ENCODE data around the gene NDC80. TPM values are rescaled to one million over a fixed set of nuclear protein-coding genes. Genes with fewer than 3 reads are reported as not detected.

NDC80 gene
- total and polyA plus RNA-seq, 9 of the 15 experiments (the other 6 are each of a cell fraction or from before 2014, with no cell fraction given), result 65.2 to 97.9 (median 83.3) TPM

GRCh38 chr18:2655178-2655953, 84.0 kb downstream of the NDC80 start, which contains the start of gene SMCHD1 (continued):
- no peak for TF ChIP-seq BACH1 (tag; IDR thresholded peaks at IDR 0.05)
- peak in 1 of 2 experiments; percentile 18; a peak in 1 of 4 replicates for TF ChIP-seq ZMIZ1 (IDR thresholded peaks at IDR 0.05; ENCODE audit: low read depth in 2 of 2, low read length in 2 of 2)
- TF ChIP-seq HNRNPUL1 (IDR thresholded peaks at IDR 0.05; ENCODE audit: low read length), result no peak
- no peak for TF ChIP-seq JUND (IDR thresholded peaks at IDR 0.05; ENCODE audit: borderline replicate concordance, low read depth, low read length)
- peak; percentile 9; the same call in 1 of the 3 replicates for TF ChIP-seq JUND (tag; IDR thresholded peaks at IDR 0.05; ENCODE audit: borderline replicate concordance, low read depth, low read length)
- TF ChIP-seq NELFE (IDR thresholded peaks at IDR 0.05; ENCODE audit: insufficient read depth, insufficient read length), result no peak
- no peak for TF ChIP-seq SETDB1 (IDR thresholded peaks at IDR 0.05; ENCODE audit: low read length)
- peak; percentile 18 for TF ChIP-seq SMAD1 (IDR thresholded peaks at IDR 0.05; ENCODE audit: low read depth, low read length, partially characterized antibody)
- TF ChIP-seq CHD4 (IDR thresholded peaks at IDR 0.05; ENCODE audit: insufficient read depth, insufficient replicate concordance, low read depth, low read length, poor library complexity, severe bottlenecking), result no peak
- 0 out of 2 replicates have a peak, but pooled peaks have one; percentile 65 for TF ChIP-seq ZBTB49 (CRISPR knock-in tag; IDR thresholded peaks at IDR 0.05; ENCODE audit: borderline replicate concordance)
- TF ChIP-seq AFF4 (CRISPR knock-in tag; IDR thresholded peaks at IDR 0.05), result no peak; the same call in none of the 2 replicates
- TF ChIP-seq MAFK (IDR thresholded peaks at IDR 0.05; ENCODE audit: low read length), result no peak
- TF ChIP-seq RAD51 (IDR thresholded peaks at IDR 0.05; ENCODE audit: borderline replicate concordance, low read depth), result no peak
- TF ChIP-seq USF1 (CRISPR knock-in tag; IDR thresholded peaks at IDR 0.05), result peak; percentile 70
- TF ChIP-seq MTA1 (IDR thresholded peaks at IDR 0.05; ENCODE audit: borderline replicate concordance), result peak; percentile 9; the same call in 1 of the 2 replicates

Measured in K562 (cell line).